Measurements from ENCODE around the gene QRICH2.
"Not testable (repeated sequence)": the region's sequence is repeated elsewhere in the genome, so short reads cannot be mapped to it uniquely, and the experiment has no call there.

QRICH2 gene

DNA sequence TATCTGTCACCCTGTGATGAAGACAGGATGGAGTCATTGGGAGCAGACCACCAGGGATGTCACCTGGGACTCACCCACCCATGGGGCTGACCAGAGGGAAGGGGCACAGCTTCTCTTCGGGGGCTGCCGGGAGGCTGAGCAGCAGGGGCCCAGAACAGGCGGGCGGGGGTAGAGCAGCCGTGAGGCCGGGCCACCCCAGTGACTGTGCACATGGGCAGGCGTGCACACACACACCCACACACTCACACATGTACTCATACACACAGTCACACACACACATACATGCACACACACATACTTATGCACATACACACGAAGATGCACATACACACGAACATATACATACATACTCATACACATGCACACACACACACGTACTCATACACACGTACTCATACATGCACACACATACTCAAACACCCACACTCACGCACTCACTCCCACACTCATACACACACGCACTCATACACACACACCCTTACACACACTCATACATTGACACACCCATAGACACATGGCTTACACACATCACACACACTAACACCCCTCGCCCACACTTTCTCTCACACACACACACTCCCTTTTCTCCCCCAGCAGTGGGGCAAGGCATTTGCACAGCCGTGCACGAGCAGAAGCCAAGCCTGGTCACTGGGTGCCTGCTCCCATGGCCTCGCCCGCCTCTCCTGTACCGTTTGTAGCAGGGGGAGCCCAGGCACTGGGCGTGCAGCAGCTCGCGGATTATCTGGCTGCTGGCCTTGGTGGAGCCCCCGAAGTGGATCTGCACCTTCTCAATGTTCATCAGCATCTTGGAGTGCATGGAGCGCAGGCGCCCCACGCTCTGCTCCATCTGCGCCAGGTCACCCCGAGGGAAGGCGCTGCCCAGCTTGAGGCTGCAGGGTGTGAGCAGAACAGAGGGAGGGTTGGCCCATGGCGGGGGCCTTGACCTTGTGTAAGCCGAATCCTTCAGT is 30.5 kb downstream of the QRICH2 start:
- no peak for DNase-seq (ENCODE audit: low spot score)

DNA sequence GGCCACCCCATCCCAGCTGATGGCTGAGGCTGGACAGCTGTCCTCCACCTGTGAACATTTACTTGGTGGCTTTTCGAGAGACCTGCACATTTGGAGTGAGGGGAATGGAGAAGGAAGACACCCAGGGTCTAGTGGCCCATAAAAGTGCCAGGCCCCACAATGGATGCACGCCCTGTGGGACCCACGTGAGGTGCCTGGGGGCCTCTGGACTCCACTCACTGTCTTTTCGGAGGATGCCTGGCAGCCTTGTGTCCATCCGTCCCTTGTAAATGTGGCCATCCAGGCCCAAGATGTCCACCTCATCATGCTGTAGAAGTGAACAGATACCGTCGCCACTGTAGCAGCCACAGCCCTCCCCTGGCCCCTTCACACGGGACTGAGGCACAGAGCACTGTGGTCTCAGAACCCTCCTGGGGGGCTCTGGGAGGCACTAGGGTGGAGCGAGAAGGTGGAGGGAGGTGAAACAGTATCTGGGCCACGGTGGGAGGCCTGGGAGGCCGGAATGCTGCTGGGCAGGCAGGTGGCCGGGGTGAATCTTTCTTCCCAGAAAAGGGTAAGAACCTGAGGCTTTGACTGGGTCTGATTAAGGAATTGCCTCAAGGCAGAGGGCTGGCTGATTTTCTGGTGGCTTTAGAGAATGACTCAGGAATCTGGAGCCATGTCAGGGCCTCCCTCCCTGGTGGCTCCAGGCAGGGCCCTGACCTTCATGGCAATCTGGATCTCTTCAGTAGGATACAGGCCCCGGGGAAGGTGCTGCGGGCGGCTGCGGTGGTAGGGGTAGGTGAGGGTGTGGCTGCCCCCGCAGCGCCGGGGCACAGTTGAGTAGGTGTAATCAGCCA is 31.4 kb downstream of the QRICH2 start:
- DNase-seq (ENCODE audit: low spot score): no peak

DNA sequence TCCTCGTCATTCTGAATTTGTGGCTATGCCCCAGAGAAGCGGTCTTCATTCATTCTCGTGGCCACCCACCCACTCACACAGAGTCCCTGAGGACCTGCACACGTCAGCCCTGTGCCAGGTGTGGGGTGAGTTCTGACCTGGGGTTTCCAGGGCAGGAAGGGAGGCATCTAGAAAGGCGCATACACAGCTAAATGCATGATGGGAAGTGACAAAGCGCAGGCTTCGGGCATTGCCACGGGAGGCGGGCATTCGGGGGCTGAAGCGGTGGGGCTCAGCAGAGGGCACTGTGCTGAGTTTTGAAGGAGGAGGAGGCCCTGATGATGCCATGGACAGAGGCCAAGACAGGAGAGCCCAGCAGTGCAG is 32.0 kb downstream of the QRICH2 start:
- DNase-seq (ENCODE audit: low spot score): no peak

DNA sequence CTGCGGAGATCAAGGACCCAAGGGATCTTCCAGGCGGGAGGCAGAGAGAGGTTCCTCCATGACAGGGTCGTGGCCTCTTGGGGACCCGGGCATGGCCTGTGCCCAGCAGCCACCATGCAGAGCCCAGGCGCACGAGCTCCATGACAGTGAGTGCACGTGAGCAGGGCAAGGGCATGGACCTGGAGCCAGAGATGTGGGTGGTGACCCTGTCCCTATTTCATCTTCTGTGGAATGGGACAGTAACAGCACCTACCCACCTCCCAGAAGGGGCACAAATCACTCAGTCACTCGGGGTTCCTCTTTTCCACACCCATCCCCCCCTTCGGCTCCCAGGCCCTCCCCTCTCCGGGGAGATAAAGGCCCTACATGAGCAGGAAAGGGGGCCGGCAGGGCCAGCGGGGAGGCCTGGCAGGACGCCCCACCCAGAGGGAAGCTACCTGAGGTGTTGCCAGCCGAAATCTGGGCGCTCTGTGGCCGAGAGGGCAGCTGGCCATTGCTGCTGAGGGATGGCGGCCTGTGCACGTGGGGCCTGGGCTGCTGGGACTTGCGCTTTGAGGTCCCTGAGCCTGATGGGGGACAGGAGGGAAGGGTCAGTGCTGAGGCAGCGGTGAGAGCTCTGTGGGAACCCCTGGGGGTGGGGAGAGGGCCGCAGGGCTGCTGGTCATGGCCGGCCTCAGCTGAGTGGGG is 32.6 kb downstream of the QRICH2 start:
- no peak for DNase-seq (ENCODE audit: low spot score)

DNA sequence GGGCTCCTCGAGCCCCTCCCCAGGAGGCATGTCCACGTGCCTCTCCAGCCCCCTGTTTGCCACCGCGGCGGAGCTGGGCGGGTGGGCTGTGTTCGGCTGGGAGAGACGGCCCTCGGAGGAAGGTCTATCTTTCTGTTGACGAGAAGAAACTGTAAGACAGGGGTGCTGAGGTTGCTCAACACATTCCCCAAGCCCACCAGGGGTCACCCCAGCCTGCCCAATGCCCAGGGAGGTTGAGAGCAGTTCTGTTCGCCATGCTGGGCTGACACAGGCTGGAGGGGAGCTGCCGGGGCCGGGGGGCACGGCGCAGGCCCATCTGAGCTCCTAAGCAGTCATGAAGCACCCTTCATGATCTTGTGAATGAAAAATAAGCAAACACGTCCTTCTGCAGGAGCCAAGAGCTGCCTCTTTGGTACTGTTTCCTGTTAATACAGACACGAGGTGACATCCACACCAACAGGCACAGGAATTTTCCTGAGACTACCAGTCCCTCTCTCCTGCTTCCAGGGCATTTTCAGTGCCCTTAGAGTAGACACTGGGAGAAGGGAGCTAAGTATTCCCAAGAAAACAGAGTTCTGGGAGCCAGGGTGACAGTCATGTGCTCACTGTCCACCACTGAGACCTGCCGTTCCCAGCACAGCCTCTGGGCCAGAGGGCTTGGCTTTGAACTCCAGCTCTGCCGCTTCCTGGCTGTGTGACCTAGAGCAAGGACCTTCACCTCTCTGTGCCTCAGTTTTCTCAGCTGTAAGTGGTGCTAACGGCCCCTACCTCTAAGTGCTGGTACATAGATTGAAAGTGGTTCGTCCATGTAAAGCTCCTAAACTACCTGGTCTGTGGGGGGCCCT is 33.7 kb downstream of the QRICH2 start:
- DNase-seq (ENCODE audit: low spot score): no peak

DNA sequence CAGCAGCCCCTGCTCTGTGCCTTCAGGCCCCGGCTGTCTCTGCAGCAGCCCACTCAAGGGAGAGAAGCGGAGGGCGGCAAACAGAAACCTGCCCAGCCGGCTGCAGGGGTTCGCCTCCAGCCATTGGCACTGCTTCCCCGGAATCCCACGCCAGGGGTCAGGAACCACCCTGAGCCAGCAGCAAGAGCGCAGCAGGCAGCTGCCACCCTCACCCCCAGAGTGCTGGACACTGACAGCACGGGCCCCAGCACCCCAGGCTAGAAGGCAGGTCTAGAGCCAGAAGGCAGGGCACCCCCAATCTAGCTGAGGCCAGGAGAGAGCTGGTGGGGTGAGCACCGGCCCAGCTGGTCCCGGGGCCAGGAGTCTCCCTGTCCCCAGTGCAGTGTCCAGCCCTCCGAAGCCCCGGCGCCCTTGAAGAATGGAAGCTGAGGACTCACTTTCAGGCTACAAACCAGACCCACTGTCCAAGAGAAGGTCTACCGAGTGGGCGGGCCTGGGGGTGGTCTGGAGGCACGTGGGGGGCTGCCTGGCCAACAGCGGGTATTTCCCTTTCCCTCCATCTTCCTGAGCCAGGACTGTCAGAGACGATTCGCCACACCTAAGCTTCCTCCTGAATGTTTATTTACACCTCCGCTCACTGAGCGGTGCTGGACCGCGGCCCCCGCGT is 34.5 kb downstream of the QRICH2 start:
- DNase-seq (ENCODE audit: low spot score): no peak

DNA sequence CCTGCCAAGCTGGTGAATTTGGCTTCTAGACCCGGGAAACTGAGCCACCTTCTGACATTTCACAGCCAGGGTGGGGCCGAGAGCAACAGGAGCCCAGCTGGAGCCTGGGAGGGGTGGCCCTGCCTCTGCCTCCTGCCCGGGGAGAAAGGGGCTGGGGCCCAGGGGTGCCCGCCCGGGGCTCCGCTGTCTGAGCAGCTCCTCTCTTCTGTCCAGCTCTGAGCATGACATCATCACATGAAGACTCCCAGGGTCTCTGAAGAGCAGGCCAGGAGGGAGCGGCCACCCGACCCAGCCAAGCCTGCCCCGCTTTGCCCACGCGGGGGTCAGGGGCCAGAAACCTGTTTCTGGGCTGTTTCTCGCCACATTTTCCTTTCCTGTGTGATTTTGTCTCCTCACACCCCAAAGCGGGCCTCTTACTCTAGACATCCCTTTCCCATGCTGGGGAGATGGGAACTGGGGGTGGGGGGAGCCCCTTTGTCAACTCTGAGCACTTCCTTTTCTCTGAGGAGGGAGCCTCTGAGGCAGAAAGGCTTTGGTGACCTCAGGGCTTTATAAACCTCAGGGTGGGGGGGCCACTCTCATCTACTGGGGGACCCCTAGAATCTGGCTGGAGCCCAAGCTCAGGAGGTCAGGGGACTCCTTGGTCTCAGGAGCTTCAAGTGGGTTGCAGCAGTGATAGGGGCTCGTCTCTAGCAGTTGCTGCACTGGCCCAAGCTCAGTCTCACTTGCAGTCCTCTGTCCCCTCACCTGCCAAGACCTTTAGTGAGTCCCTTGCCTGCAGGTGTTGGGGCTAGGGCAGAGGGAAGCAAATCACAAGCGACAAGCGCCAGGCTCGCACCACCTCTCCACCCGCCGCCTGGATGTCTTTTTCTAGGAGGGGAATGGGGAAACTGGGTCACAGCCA is 35.3 kb downstream of the QRICH2 start:
- no peak for DNase-seq (ENCODE audit: low spot score)

DNA sequence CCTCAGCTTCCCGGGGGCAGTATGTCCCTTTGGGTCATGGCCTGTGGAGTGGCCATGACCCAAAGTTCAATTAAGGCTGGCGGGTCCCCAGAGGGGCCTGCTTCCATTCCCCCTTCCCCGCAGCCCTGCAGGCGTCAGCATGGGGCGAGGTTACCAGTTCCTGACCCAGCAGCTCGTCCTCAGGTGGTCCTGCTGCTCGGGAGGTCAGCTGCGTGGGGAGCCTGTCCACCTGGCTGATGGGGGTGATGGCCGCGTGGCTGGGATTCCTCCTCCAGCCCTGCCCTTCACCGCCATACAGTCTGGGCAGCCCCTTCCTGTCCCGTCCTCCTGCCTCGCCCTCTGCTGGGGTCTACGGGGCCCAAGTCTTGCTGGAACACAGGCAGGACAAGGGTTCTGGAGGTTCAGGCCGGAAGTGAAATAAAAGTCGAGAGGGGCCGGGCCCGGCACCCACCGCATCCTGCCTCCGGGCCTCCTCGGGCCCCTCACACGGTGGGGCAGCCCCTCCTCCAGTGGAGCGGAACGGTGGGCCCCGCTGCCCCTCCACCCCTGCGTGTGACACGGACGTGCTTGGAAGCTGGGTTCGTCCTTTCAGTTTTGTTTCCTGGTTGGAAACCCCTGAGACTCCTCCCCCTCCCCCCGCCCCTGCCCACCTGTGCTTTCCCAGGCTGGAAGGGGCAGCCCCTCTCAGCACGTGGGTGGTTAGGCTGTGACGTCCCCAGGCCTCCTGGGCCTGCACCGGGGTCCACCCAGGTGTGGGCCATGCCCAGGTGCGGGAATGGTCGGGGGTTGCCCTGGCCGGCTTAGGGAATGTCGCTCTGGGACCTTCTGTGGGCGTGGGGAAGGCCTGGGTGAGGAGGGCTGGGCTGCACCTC is 36.2 kb downstream of the QRICH2 start:
- no peak for DNase-seq (ENCODE audit: low spot score)

DNA sequence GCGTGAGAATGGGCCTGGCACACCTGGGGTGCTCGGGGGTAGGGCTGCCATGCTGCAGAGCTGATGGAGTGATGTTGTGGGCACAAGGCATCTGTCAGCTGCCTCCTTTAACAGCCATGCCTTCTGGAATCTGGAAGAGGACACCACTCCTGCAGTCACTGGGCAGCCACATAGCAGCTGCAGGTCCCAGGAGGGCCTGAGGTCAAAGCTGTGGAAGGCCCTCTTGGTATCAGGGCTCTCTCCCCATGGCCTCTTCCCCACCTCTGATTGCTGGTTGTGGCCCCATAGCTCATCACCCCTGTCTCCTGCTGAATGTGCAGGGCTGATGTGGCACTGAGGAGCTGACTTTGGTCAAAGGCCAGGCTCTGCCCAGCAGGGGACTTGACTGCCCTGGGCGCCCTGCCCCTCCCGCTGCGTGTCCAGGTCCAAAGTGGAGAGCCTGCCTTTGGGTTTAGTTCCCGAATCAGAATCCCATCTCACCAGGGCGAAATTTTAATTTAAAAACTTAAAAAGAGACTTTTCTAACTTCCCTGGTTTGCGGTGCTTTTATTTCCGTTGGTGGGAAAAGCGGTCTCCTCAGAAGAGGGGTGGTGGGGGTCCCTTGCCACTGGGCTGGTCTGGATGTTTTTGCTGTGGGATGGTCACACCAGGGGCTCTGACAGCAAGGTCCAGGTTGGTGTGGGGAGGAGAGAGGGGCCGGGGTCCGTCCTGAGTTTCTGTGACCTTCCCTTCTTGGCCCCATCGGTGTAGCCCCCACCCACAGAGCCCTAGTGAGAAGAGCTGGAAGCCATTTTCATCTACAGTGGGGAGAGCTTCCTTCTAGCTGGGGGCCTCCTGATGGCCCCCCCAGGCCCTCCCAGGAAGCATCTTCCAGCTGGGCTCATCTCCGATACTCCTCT is 37.1 kb downstream of the QRICH2 start:
- no peak for DNase-seq (ENCODE audit: low spot score)

DNA sequence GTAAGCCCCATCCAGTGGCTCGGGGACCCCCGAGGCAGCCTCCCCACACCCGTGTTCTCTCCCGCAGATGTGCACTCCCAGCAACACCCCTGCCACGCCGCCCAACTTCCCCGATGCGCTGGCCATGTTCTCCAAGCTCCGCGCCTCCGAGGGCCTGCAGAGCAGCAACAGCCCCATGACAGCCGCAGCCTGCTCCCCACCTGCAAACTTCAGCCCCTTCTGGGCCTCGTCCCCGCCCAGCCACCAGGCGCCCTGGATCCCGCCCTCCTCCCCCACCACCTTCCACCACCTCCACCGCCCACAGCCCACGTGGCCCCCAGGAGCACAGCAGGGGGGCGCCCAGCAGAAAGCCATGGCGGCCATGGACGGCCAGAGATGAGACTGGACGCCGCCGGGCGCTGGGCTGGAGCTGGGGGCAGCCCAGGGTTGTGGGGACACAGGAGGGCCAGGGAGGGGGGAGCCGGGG is 37.9 kb downstream of the QRICH2 start:
- DNase-seq (ENCODE audit: low spot score): no peak

DNA sequence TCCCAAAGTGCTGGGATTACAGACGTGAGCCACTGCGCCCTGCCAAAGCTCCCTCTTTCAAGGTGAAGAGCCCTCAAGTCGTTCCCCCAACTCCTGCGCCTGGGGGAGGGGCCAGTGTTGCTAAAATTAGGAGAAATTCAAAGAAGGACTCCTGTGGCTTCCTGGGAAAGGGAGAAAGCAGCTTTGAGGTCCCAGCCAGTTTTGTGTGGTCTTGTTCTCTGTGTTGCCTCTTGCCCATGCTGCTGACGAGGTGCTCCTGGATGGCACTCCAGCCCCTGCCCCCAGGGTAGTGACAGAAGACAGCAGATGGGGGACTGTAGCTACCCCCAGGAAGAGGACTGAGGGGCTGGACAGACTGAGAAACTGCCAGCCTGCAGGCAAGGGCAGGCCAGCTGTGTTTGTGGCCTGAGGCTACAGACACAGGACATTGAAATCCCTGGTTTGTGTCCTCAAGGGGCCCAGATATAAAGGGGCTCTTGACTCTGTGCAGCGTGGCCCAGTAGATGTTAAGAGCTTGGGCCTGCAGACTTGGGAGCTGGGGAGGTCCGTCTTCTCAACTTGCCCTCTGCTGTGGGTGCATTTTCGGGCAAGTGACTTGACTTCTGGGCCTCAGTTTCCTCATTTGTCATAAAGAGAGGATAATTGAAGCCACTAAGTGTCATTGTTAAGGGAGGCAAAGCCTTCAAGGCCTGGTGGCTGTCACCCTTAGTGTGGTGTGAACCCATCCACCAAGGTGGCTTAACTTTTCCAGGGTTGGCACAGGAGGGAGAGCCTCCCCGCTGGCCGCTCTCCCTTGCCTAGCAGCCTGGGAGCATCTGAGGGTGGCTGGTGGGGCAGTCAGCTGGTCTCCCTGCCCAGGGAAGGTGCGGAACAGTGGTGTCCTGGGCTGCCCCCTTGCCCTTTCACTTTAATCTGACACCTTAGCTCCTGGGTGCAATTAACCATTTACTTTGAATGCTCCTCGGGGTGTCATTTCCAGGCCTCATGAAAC is 38.8 kb downstream of the QRICH2 start:
- no peak for DNase-seq (ENCODE audit: low spot score)

DNA sequence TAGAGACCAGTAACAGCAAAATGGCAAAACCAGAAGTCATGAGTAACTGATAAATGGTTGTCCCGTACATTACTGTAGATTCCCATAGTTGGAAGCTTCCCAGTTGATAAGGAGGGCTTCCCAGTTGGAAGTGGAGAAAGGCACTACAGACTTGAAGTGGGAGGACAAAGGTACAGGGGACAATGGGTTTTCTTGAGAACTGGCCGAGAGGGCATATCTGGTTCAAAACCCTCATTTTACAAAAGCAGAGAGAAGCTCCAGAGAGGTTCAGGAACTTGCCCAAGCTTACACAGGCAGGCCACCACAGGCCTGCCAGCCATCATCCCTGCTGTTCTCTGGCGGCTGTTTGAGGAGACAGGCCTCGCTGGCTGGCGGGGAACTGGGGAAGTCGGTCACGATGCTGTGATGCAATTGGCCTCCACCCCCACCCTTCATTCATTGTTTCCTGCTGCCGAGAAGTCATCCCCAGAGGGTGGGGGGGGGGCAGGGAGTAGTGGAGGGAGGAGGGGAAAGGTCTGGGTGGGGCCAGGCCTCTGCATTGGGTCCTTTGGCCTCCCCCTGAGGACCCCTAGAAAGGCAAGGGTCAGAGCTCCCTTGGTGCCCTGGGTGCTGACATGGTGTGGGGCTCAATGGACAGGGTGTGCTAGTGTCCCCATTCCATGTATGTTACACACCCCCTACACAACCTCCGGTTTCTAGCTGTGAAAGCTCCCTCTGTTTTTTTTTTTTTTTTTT is 39.9 kb downstream of the QRICH2 start:
- no peak for DNase-seq (ENCODE audit: low spot score)

DNA sequence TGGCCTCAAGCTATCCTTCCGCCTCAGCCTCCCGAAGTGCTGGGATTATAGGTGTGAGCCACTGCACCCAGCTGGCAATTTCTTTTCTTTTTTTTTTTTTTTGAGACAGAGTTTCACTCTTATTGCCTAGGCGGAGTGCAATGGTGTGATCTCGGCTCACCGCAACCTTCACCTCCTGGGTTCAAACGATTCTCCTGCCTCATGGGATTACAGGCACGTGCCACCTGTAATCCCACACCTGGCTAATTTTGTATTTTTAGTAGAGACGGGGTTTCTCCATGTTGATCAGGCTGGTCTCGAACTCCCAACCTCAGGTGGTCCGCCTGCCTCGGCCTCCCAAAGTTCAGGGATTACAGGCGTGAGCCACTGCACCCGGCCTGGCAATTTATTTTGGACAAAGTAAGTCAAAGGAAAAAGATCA is 40.5 kb downstream of the QRICH2 start:
- DNase-seq (ENCODE audit: low spot score): not testable (repeated sequence)

DNA sequence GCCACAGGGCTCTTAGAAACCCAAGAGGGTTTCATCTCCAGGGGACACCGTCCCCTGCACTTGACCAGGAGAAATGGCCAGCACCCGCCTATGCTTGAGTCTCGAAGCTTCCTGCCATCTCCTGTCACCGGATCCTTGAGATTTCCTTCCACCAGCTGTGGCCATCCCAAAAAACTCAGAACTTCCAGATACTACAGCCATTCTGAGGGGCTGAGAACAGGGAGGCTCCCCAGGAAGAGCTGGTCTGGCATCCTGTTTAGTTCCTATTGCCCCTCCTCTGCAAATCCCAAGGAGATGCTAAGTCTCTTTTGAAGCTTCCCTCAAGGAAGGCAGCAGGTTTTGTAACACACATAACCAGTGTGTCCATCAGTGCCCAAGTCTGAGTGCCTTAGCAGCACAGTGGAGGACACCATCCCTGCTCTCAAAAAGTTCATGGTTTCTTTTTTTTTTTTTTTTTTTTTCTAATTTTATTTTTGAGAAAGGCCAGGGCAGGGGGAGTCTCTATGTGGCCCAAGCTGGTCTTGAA is 41.0 kb downstream of the QRICH2 start:
- DNase-seq (ENCODE audit: low spot score): no peak

DNA sequence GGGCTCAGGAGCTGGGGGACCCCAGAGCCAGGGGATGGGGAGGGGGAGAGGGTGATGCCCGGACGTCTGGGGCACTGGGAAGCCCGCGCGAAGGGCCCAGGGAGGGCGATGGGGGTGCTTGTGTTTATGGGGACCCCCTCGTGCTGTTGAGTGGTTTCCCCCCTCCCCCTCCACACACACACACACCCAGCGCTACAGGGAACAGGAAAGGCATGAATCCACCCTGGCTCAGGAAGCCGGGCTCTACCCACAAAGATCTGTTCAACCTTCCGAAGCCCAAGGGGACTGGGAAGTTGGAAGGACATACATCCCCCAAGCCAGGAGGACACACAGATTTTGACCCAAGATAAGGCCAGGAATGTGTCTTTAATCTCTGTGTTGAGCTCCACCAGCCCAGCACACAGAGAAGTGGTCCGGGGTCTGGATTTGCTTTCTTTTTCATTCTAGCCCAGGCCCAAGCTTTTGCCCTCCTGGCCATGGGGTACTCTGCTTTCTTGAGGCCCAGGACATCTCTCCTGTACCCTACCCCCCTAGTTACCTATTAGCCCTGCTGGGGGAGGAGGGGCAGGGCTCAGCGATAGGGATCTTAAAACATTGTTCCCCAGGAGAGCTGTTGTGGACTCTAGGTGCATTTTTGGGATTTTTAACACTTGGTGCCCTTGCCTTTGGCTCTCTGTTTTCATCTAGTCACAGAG is 41.7 kb downstream of the QRICH2 start:
- no peak for DNase-seq (ENCODE audit: low spot score)

Measured in kidney capillary endothelial cell (primary cell).